Measurements from ENCODE around the gene EDDM3A.

EDDM3A gene

GRCh38 chr14:20787025-20787424 lies 41.3 kb downstream of the EDDM3A start:
- Histone ChIP-seq H3K9me3 (no peaks in the 10 kb centered on the region), H3K4me1 (no peaks in the 10 kb centered on the region), H3K36me3 (no peaks in the 10 kb centered on the region), H3K27me3 (peaks cover 9% of the 10 kb centered on the region), H3K4me3 (ENCODE audit: low read depth, low read length) (no peak overlapping the region)
- DNase-seq, result no peak
- TF ChIP-seq CTCF (IDR thresholded peaks at IDR 0.05; ENCODE audit: low read depth, low read length), result no peak

GRCh38 chr14:20789230-20789813 lies 43.6 kb downstream of the EDDM3A start:
- no peak for TF ChIP-seq CTCF (IDR thresholded peaks at IDR 0.05; ENCODE audit: low read depth, low read length)
- H3K4me1 ChIP-seq, result no peaks in the 10 kb centered on the region
- H3K9me3 ChIP-seq, result no peaks in the 10 kb centered on the region
- H3K27me3 ChIP-seq, result peaks cover 17% of the 10 kb centered on the region
- no peak for DNase-seq
- H3K4me3 ChIP-seq (ENCODE audit: low read depth, low read length), result no peak overlapping the region
- no peaks in the 10 kb centered on the region for H3K36me3 ChIP-seq

- H3K36me3 ChIP-seq, result no peaks in the 10 kb centered on the region
- no peaks in the 10 kb centered on the region for H3K4me1 ChIP-seq
- no peak for TF ChIP-seq CTCF (IDR thresholded peaks at IDR 0.05; ENCODE audit: low read depth, low read length)
- no peak overlapping the region for H3K4me3 ChIP-seq (ENCODE audit: low read depth, low read length)
- DNase-seq, result no peak
- peaks cover 14% of the 10 kb centered on the region for H3K27me3 ChIP-seq
- H3K9me3 ChIP-seq, result no peaks in the 10 kb centered on the region
Measured at GRCh38 chr14:20790464-20791116, 44.9 kb downstream of the EDDM3A start.

- Histone ChIP-seq H3K9me3 (no peaks in the 10 kb centered on the region), H3K4me1 (no peaks in the 10 kb centered on the region), H3K27me3 (peaks cover 14% of the 10 kb centered on the region), H3K36me3 (no peaks in the 10 kb centered on the region), H3K4me3 (ENCODE audit: low read depth, low read length) (no peak overlapping the region)
- no peak for TF ChIP-seq CTCF (IDR thresholded peaks at IDR 0.05; ENCODE audit: low read depth, low read length)
- DNase-seq, result no peak
Measured at GRCh38 chr14:20791187-20791586, 45.5 kb downstream of the EDDM3A start.

GRCh38 chr14:20791597-20791996 lies 45.9 kb downstream of the EDDM3A start:
- Histone ChIP-seq H3K36me3 (no peaks in the 10 kb centered on the region), H3K4me3 (ENCODE audit: low read depth, low read length) (no peak overlapping the region), H3K9me3 (no peaks in the 10 kb centered on the region), H3K27me3 (peaks cover 14% of the 10 kb centered on the region), H3K4me1 (no peaks in the 10 kb centered on the region)
- DNase-seq, result no peak
- TF ChIP-seq CTCF (IDR thresholded peaks at IDR 0.05; ENCODE audit: low read depth, low read length), result no peak

GRCh38 chr14:20792556-20792955 lies 46.9 kb downstream of the EDDM3A start:
- H3K27me3 ChIP-seq, result peaks cover 19% of the 10 kb centered on the region
- H3K36me3 ChIP-seq, result no peaks in the 10 kb centered on the region
- H3K4me1 ChIP-seq, result no peaks in the 10 kb centered on the region
- H3K9me3 ChIP-seq, result no peaks in the 10 kb centered on the region
- TF ChIP-seq CTCF (IDR thresholded peaks at IDR 0.05; ENCODE audit: low read depth, low read length), result no peak
- H3K4me3 ChIP-seq (ENCODE audit: low read depth, low read length), result no peak overlapping the region
- DNase-seq, result no peak

Measured in BE2C (cell line).